Measurements from ENCODE around the gene SPOCK1.
"Not testable (repeated sequence)": the region's sequence is repeated elsewhere in the genome, so short reads cannot be mapped to it uniquely, and the experiment has no call there.

Gene SPOCK1

GRCh38 chr5:136994154-136994553, 505.0 kb downstream of the SPOCK1 start:
- no peak for FAIRE-seq

- FAIRE-seq, result no peak
Measured at GRCh38 chr5:136992796-136993489, 506.2 kb downstream of the SPOCK1 start.

- FAIRE-seq, result peak; percentile 36
Measured at GRCh38 chr5:136985785-136986475, 513.2 kb downstream of the SPOCK1 start.

- FAIRE-seq, result no peak
Measured at GRCh38 chr5:136984772-136985446, 514.2 kb downstream of the SPOCK1 start.

- peak; percentile 41 for FAIRE-seq
Measured at GRCh38 chr5:136981936-136982335, 517.2 kb downstream of the SPOCK1 start.

GRCh38 chr5:136979131-136979530, 520.0 kb downstream of the SPOCK1 start:
- no peak for FAIRE-seq

GRCh38 chr5:136963504-136963903, 535.6 kb downstream of the SPOCK1 start:
- no peak for FAIRE-seq

GRCh38 chr5:136957428-136957827, 541.7 kb downstream of the SPOCK1 start:
- no peak for FAIRE-seq

- not testable (repeated sequence) for FAIRE-seq
Measured at GRCh38 chr5:136954142-136954541, 545.0 kb downstream of the SPOCK1 start.

- not testable (repeated sequence) for FAIRE-seq
Measured at GRCh38 chr5:136953346-136954069, 545.6 kb downstream of the SPOCK1 start.

GRCh38 chr5:136927571-136927970, 571.6 kb downstream of the SPOCK1 start:
- FAIRE-seq, result no peak

GRCh38 chr5:136926073-136926472, 573.1 kb downstream of the SPOCK1 start:
- no peak for FAIRE-seq
